ENCODE results near the gene CD200.
A peak's percentile ranks its signal among the peaks of the same experiment; 100 is the strongest.

The CD200 gene

GRCh38 chr3:112341386-112341785 lies 8.4 kb downstream of the CD200 start:
- Mint-ChIP-seq H3K9me3 (peaks cover 5 to 7% of the 10 kb centered on the region in 2 donors), H3K4me3 (no peak overlapping the region), H3K27ac (peak overlapping the region; percentile 43), H3K36me3 (peaks cover 58 to 82% of the 10 kb centered on the region in 2 donors), H3K4me1 (peaks cover 54 to 75% of the 10 kb centered on the region in 2 donors), H3K27me3 (no peaks in the 10 kb centered on the region)
- no peak for DNase-seq
- ATAC-seq (replicated peaks): no peak

- Mint-ChIP-seq H3K36me3 (peaks cover 53 to 81% of the 10 kb centered on the region in 2 donors), H3K9me3 (peaks cover 5 to 7% of the 10 kb centered on the region in 2 donors), H3K4me3 (no peak overlapping the region), H3K4me1 (peaks cover 44 to 67% of the 10 kb centered on the region in 2 donors), H3K27me3 (no peaks in the 10 kb centered on the region), H3K27ac (peak overlapping the region; percentile 75)
- DNase-seq: no peak
- no peak for ATAC-seq (replicated peaks)
These were observed 12.7 kb downstream of the CD200 start for GRCh38 chr3:112345681-112346080.

- ATAC-seq (replicated peaks) (peak; percentile 49 to 65), DNase-seq (no peak)
- Mint-ChIP-seq H3K9me3 (peaks cover 5 to 7% of the 10 kb centered on the region in 2 donors), H3K27me3 (no peaks in the 10 kb centered on the region), H3K4me3 (peak overlapping the region in 1 of 2 donors; percentile 31), H3K4me1 (peaks cover 38 to 65% of the 10 kb centered on the region in 2 donors), H3K27ac (peak overlapping the region; percentile 75), H3K36me3 (peaks cover 51 to 83% of the 10 kb centered on the region in 2 donors)
These were observed 13.7 kb downstream of the CD200 start for GRCh38 chr3:112346491-112347122.

- ATAC-seq (replicated peaks) (no peak), DNase-seq (no peak)
- Mint-ChIP-seq H3K27ac (no peak overlapping the region), H3K27me3 (no peaks in the 10 kb centered on the region), H3K4me1 (peaks cover 41 to 77% of the 10 kb centered on the region in 2 donors), H3K36me3 (peaks cover 57 to 85% of the 10 kb centered on the region in 2 donors), H3K9me3 (peaks cover 3 to 4% of the 10 kb centered on the region in 2 donors), H3K4me3 (no peak overlapping the region)
These were observed 16.0 kb downstream of the CD200 start for GRCh38 chr3:112348943-112349342.

- H3K4me1 Mint-ChIP-seq: peaks cover 44 to 77% of the 10 kb centered on the region in 2 donors
These were observed 16.6 kb downstream of the CD200 start for GRCh38 chr3:112349557-112349956.

GRCh38 chr3:112350018-112350810 lies 17.3 kb downstream of the CD200 start:
- peaks cover 3 to 4% of the 10 kb centered on the region in 2 donors for H3K9me3 Mint-ChIP-seq
- H3K36me3 Mint-ChIP-seq: peaks cover 59 to 85% of the 10 kb centered on the region in 2 donors
- DNase-seq: no peak
- ATAC-seq (replicated peaks): peak in 1 of 2 donors; percentile 25
- peak overlapping the region; percentile 7 for H3K27ac Mint-ChIP-seq
- H3K27me3 Mint-ChIP-seq: no peaks in the 10 kb centered on the region
- no peak overlapping the region for H3K4me3 Mint-ChIP-seq
- peaks cover 47 to 78% of the 10 kb centered on the region in 2 donors for H3K4me1 Mint-ChIP-seq

More at GRCh38 chr3:112349557-112349956, 16.6 kb downstream of the CD200 start:
- H3K9me3 Mint-ChIP-seq: peaks cover 3 to 4% of the 10 kb centered on the region in 2 donors
- no peak overlapping the region for H3K27ac Mint-ChIP-seq
- no peak overlapping the region for H3K4me3 Mint-ChIP-seq
- DNase-seq: no peak
- H3K36me3 Mint-ChIP-seq: peaks cover 57 to 85% of the 10 kb centered on the region in 2 donors
- H3K27me3 Mint-ChIP-seq: no peaks in the 10 kb centered on the region
- no peak for ATAC-seq (replicated peaks)

GRCh38 chr3:112351036-112351435 lies 18.1 kb downstream of the CD200 start:
- H3K36me3 Mint-ChIP-seq: peaks cover 53 to 80% of the 10 kb centered on the region in 2 donors
- peaks cover 40 to 70% of the 10 kb centered on the region in 2 donors for H3K4me1 Mint-ChIP-seq
- no peak for DNase-seq
- ATAC-seq (replicated peaks): no peak
- H3K27ac Mint-ChIP-seq: no peak overlapping the region
- H3K9me3 Mint-ChIP-seq: peaks cover 3 to 4% of the 10 kb centered on the region in 2 donors
- H3K4me3 Mint-ChIP-seq: no peak overlapping the region
- no peaks in the 10 kb centered on the region for H3K27me3 Mint-ChIP-seq

- no peak for DNase-seq
- Mint-ChIP-seq H3K36me3 (peaks cover 50 to 75% of the 10 kb centered on the region in 2 donors), H3K27me3 (no peaks in the 10 kb centered on the region), H3K9me3 (no peaks in the 10 kb centered on the region), H3K4me1 (peaks cover 34 to 62% of the 10 kb centered on the region in 2 donors), H3K27ac (peak overlapping the region; percentile 60), H3K4me3 (no peak overlapping the region)
- no peak for ATAC-seq (replicated peaks)
These were observed 18.9 kb downstream of the CD200 start for GRCh38 chr3:112351823-112352222.

- Mint-ChIP-seq H3K27ac (peak overlapping the region; percentile 6), H3K9me3 (no peaks in the 10 kb centered on the region), H3K4me1 (peaks cover 31 to 58% of the 10 kb centered on the region in 2 donors), H3K4me3 (no peak overlapping the region), H3K27me3 (no peaks in the 10 kb centered on the region), H3K36me3 (peaks cover 47 to 74% of the 10 kb centered on the region in 2 donors)
- no peak for ATAC-seq (replicated peaks)
- DNase-seq: no peak
These were observed 19.8 kb downstream of the CD200 start for GRCh38 chr3:112352720-112353119.

GRCh38 chr3:112353365-112353764 lies 20.4 kb downstream of the CD200 start:
- Mint-ChIP-seq H3K4me1 (peaks cover 35 to 63% of the 10 kb centered on the region in 2 donors), H3K27me3 (no peaks in the 10 kb centered on the region), H3K4me3 (no peak overlapping the region), H3K9me3 (no peaks in the 10 kb centered on the region), H3K36me3 (peaks cover 46 to 73% of the 10 kb centered on the region in 2 donors), H3K27ac (no peak overlapping the region)
- ATAC-seq (replicated peaks) (no peak), DNase-seq (no peak)

- no peaks in the 10 kb centered on the region for H3K9me3 Mint-ChIP-seq
- H3K27ac Mint-ChIP-seq: peak overlapping the region; percentile 89
- no peak overlapping the region for H3K4me3 Mint-ChIP-seq
- peaks cover 37 to 69% of the 10 kb centered on the region in 2 donors for H3K4me1 Mint-ChIP-seq
- no peaks in the 10 kb centered on the region for H3K27me3 Mint-ChIP-seq
- DNase-seq (no peak), ATAC-seq (replicated peaks) (no peak)
- H3K36me3 Mint-ChIP-seq: peaks cover 48 to 80% of the 10 kb centered on the region in 2 donors
These were observed 21.8 kb downstream of the CD200 start for GRCh38 chr3:112354642-112355306.

- H3K4me3 Mint-ChIP-seq: no peak overlapping the region
- no peaks in the 10 kb centered on the region for H3K27me3 Mint-ChIP-seq
- DNase-seq: no peak
- peak overlapping the region; percentile 60 for H3K27ac Mint-ChIP-seq
- H3K36me3 Mint-ChIP-seq: peaks cover 43 to 78% of the 10 kb centered on the region in 2 donors
- no peaks in the 10 kb centered on the region for H3K9me3 Mint-ChIP-seq
- H3K4me1 Mint-ChIP-seq: peaks cover 34 to 64% of the 10 kb centered on the region in 2 donors
- no peak for ATAC-seq (replicated peaks)
These were observed 22.3 kb downstream of the CD200 start for GRCh38 chr3:112355307-112355687.

- Mint-ChIP-seq H3K36me3 (peaks cover 31 to 71% of the 10 kb centered on the region in 2 donors), H3K9me3 (no peaks in the 10 kb centered on the region), H3K27ac (peak overlapping the region; percentile 57), H3K27me3 (no peaks in the 10 kb centered on the region), H3K4me3 (peak overlapping the region; percentile 36 to 54), H3K4me1 (peaks cover 31 to 37% of the 10 kb centered on the region in 2 donors)
- no peak for DNase-seq
- ATAC-seq (replicated peaks): peak; percentile 34 to 71
These were observed 25.2 kb downstream of the CD200 start for GRCh38 chr3:112357930-112358780.

Data from stimulated activated naive B cell treated with anti-CD40 and anti-IgM and Interleukin-4, amounts not matched to agents 10 μg/mL and 1 μg/mL and 100 μg/mL, for 72 hours (primary cell).